Muscle layer of duodenum (tissue), 2 donors: Measurements from ENCODE around the gene MRPS6.

Source experiments
- H3K27ac ChIP-seq: one replicate; pipeline ENCODE4 v1.7.0; 2013; ENCODE audit warnings: mild to moderate bottlenecking, low read length
- H3K27me3 ChIP-seq: one replicate; pipeline ENCODE4 v1.7.0; 2013; ENCODE audit warnings: low read depth, mild to moderate bottlenecking, control low read depth, low read length
- H3K36me3 ChIP-seq, 2 donors: one replicate each; pipeline ENCODE4 v1.7.0; 2013; ENCODE audit warnings: low read length in 2 of 2, control low read depth in 1 of 2, mild to moderate bottlenecking in 1 of 2; ENCODE audit not compliant: insufficient read depth in 2 of 2, control insufficient read depth in 1 of 2
- H3K4me1 ChIP-seq, 2 donors: one replicate each; pipeline ENCODE4 v1.7.0; 2013; ENCODE audit warnings: low read length in 2 of 2, mild to moderate bottlenecking in 2 of 2, control low read depth in 1 of 2, moderate library complexity in 1 of 2; ENCODE audit not compliant: insufficient read depth in 2 of 2, control insufficient read depth in 1 of 2
- H3K4me3 ChIP-seq, 2 donors: one replicate each; pipeline ENCODE4 v1.7.0; 2013; ENCODE audit warnings: low read length in 2 of 2, low read depth in 1 of 2, mild to moderate bottlenecking in 1 of 2
- H3K9me3 ChIP-seq, 2 donors: one replicate each; pipeline ENCODE4 v1.7.0; 2013; ENCODE audit warnings: low read length in 2 of 2, control low read depth in 1 of 2, mild to moderate bottlenecking in 1 of 2; ENCODE audit not compliant: control insufficient read depth in 1 of 2
- donor health status: healthy.

The MRPS6 gene

DNA sequence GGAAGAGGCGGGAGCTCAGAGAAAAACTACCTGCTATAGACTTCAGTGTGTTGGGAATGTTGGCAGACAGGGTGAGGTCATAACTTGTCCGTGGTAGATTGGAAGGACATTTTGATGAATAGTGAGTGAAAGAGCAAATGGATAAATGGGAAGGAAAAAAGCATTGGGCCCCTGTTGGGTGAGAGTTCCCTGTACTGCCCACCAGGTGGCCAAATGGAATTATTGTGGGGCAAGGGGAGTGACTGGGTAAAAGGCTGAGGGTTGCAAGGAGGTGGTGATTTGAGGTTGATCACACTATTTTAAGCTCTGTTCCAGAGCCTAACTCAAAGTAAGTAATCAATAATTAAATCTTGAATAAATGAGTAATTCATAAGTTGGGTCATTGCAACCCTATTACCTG is 60.4 kb downstream of the MRPS6 start:
- H3K9me3 ChIP-seq, result no peaks in the 10 kb centered on the region
- no peak overlapping the region for H3K27ac ChIP-seq
- peaks cover 17 to 35% of the 10 kb centered on the region in 2 donors for H3K4me1 ChIP-seq
- H3K4me3 ChIP-seq, result no peak overlapping the region
- no peaks in the 10 kb centered on the region for H3K27me3 ChIP-seq
- H3K36me3 ChIP-seq, result peaks cover 0 to 15% of the 10 kb centered on the region in 2 donors

DNA sequence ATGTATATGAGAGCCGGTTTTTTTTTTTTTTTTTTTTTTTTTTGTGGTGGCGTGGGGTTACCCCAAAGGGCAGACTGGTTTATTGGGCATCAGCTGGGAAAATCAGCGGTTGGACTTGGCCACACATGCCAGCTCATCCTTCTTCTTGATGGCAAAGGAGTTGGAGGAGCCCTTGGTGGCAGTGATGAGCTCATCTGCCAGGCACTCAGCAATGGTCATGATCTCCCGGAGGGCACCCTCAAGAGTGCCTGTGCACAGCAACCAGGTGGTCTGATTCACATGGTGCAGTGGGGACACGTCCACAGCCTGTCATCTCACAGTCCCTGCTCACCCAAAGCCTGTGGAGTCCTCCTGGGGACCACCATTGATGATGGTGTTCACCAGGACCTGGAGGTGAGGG is 62.0 kb downstream of the MRPS6 start:
- Histone ChIP-seq H3K27me3 (no peaks in the 10 kb centered on the region), H3K27ac (no peak overlapping the region), H3K4me3 (no peak overlapping the region), H3K9me3 (no peaks in the 10 kb centered on the region), H3K4me1 (peaks cover 8 to 22% of the 10 kb centered on the region in 2 donors), H3K36me3 (peaks cover 0 to 15% of the 10 kb centered on the region in 2 donors)

DNA sequence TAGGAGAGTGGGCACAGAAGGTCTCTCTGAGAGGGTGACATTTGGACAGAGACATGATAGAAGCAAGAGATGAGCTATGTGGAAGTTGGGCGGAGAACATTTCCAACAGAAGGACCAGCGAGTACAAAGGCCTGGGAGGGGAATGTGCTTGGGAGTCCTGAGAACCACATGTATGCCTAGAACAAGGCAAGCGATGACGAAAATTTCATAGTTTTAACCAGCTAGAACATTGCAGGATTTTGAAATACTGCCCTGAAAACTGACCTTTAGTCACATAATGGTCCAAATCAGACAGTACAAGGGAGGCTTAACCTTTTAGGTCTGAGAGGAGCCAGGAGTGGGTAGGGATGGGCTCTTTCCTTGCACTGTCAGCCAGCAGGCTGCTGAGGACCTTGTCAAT is 68.0 kb downstream of the MRPS6 start:
- H3K27me3 ChIP-seq, result no peaks in the 10 kb centered on the region
- no peaks in the 10 kb centered on the region for H3K9me3 ChIP-seq
- H3K27ac ChIP-seq, result no peak overlapping the region
- no peak overlapping the region for H3K4me3 ChIP-seq
- H3K4me1 ChIP-seq, result peaks cover 0 to 4% of the 10 kb centered on the region in 2 donors
- H3K36me3 ChIP-seq, result peaks cover 6 to 13% of the 10 kb centered on the region in 2 donors

DNA sequence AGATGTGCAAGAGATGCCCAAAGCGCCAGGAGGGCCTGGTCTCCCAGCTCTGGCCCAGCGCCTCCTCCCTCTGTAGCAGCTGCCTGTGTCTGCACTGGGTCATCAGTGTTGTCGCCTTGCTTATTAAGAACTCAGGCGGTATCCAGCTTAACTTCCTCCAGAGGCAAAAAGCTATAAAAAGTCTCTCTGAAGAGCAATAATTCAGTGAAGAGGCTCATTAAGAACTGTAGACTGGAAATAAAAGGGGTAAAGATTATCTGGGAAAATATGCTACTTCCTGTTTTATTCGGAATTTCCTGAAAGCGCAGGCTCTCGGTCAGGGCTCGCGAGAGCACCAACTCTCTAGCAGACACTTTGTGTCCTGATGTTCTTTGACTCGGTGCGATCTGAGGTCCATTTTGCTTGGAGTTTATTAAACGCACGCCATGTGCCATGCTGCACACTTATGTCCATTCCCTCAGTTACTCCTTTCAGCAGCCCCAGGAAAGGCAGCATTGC is 70.4 kb downstream of the MRPS6 start:
- H3K27me3 ChIP-seq, result no peaks in the 10 kb centered on the region
- H3K27ac ChIP-seq, result no peak overlapping the region
- no peak overlapping the region for H3K4me3 ChIP-seq
- H3K9me3 ChIP-seq, result no peaks in the 10 kb centered on the region
- H3K4me1 ChIP-seq, result peaks cover 0 to 16% of the 10 kb centered on the region in 2 donors
- peaks cover 6 to 8% of the 10 kb centered on the region in 2 donors for H3K36me3 ChIP-seq

DNA sequence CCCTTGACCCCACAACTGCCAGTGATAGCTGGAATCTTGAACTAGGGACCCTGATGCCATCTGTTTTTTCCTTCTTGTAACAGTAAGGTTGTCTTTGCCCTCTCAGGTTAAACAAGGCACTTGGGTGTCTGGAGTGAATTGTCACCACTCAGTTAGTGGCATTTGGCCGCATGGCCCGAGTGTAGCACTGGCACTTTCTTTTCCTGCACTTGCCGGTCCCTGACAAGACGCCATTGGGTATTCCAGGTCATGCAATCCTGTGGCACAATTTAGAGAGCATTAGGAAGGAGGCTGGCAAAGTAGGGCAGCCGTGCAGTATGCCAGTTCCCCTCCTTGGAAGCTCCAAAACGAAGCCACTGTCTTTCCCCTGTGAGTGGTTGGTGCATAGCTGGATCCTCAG is 70.8 kb downstream of the MRPS6 start:
- Histone ChIP-seq H3K4me3 (no peak overlapping the region), H3K4me1 (peaks cover 0 to 16% of the 10 kb centered on the region in 2 donors), H3K27me3 (no peaks in the 10 kb centered on the region), H3K36me3 (peaks cover 6 to 8% of the 10 kb centered on the region in 2 donors), H3K27ac (no peak overlapping the region), H3K9me3 (no peaks in the 10 kb centered on the region)

DNA sequence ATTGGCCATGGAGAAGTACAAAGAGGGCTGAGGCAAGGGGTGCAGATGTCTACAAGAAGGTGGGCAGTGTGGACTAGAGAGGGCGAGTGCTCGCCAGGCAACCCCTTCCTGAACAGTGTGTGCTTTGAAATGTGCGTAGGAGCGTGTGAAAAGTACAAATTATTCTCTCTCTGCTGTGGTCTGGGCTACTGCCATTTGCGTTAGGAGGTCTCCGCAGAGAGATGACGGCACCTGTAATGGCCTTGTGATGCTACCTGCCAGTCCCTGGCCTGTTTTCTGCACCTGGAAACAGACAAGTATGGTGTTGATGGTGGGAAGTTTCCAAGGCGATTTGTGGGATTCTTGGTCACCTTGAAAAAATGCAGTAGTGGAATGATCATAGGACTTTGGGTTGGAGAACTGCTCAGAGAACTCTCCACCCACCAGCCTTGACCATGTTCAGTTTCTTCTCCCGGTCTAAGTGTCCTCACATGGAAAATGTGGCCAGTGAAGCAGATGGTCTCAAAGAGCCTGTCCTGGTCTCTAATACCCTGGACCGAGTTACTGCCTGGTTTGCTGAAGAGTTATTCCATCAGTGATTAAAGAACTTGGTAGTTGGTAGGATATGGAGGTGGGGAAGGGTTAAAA is 74.5 kb downstream of the MRPS6 start:
- Histone ChIP-seq H3K4me3 (no peak overlapping the region), H3K27me3 (no peaks in the 10 kb centered on the region), H3K36me3 (peaks cover 0 to 7% of the 10 kb centered on the region in 2 donors), H3K27ac (no peak overlapping the region), H3K4me1 (peaks cover 0 to 21% of the 10 kb centered on the region in 2 donors), H3K9me3 (no peaks in the 10 kb centered on the region)

DNA sequence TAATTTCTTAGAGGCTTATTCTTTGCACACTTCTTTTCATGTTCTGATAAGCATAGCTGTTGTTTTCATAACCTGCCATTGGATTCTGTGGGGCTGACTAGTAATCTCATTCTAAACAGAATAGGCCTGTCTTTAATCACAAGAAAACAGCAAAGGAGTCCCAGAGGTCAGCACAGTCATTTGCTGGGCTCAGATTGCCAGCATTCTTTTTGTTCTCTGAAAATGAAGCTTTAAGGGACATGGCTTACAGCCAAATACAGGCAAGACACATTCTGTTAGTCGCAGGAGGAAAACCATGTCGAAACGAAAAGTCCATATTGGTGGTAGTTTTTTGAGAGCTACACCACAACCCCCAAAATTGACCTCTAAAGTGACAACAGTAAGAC is 75.0 kb downstream of the MRPS6 start:
- no peak overlapping the region for H3K4me3 ChIP-seq
- H3K36me3 ChIP-seq, result peaks cover 0 to 2% of the 10 kb centered on the region in 2 donors
- peaks cover 0 to 21% of the 10 kb centered on the region in 2 donors for H3K4me1 ChIP-seq
- no peaks in the 10 kb centered on the region for H3K27me3 ChIP-seq
- H3K27ac ChIP-seq, result no peak overlapping the region
- no peaks in the 10 kb centered on the region for H3K9me3 ChIP-seq

DNA sequence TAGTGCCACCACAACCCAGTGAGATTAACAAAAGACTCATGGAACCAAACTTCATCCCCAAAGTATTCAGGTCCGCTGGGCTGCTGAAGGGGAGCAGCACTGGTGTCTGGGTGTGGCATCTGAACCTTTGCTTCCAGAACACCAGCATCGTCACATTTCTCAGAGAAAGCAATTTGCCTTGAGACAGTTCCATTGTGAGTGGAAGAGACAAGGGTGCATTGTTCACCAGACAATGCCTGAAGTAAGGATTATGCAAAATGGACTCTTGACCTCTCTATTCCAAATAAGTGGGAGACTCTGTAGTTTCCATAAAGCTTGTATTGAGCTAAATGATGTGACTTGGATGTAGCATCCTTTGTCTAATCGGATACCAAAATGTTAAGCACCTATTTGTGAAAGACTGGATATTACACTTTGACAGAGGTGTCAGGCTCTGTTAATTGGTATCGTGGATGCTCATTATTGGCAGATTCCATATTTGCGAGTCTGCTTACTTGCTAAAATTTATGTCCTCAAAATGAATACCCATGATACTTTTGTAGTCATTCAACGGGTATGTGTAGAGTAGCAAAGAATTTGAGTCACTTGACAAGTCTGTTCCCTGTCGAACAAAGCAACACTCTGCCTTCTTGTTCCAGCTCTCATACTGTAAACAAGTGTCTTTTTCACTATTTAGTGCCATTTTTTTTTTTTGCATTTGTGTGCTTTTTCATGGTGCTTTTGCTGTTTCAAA is 75.6 kb downstream of the MRPS6 start:
- H3K27ac ChIP-seq, result no peak overlapping the region
- no peaks in the 10 kb centered on the region for H3K27me3 ChIP-seq
- no peaks in the 10 kb centered on the region for H3K9me3 ChIP-seq
- H3K36me3 ChIP-seq, result no peaks in the 10 kb centered on the region
- H3K4me3 ChIP-seq, result no peak overlapping the region
- peaks cover 0 to 21% of the 10 kb centered on the region in 2 donors for H3K4me1 ChIP-seq

DNA sequence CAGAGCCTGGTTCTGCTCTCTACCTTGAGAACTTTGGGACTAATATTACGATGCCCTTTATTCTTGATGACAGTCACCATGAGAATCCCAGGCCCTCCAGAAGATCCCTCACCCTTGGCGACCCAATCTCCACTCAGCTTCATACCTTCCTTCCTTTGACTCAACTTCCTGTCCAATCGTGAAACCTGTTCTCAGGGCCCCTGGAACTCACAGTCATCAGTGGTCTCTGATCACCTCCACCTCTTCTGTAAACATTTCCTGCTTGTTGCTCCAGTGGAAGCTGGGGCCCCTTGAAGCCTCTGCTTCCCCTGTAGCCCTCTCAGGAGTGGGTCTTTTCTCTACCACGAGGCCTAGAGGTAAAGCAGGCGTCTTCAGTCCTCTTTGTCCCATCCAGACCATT is 79.1 kb downstream of the MRPS6 start:
- Histone ChIP-seq H3K27me3 (no peaks in the 10 kb centered on the region), H3K9me3 (no peaks in the 10 kb centered on the region), H3K4me1 (peaks cover 0 to 19% of the 10 kb centered on the region in 2 donors), H3K4me3 (no peak overlapping the region), H3K27ac (no peak overlapping the region), H3K36me3 (no peaks in the 10 kb centered on the region)

DNA sequence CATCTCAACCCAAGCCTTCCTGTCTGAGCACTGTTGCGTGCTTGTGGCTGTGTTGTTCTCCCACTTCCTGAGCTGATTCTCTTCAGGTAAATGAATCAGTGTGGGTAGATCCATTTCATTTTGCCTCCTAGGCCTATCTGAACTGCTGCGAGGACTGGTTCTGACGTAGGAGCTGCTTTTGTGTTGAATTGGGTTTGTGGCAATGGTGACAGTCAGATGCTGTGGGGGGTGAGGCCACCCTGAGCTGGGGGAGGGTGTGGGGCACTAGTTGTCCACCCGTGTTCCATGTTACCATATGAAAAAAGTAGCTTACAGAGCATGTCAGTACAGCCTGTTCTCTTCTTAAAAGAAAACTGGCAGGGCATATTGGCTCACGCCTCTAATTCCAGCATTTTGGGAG is 81.5 kb downstream of the MRPS6 start:
- H3K27me3 ChIP-seq, result no peaks in the 10 kb centered on the region
- no peak overlapping the region for H3K27ac ChIP-seq
- no peak overlapping the region for H3K4me3 ChIP-seq
- H3K9me3 ChIP-seq, result no peaks in the 10 kb centered on the region
- peaks cover 0 to 8% of the 10 kb centered on the region in 2 donors for H3K36me3 ChIP-seq
- H3K4me1 ChIP-seq, result peaks cover 0 to 8% of the 10 kb centered on the region in 2 donors

DNA sequence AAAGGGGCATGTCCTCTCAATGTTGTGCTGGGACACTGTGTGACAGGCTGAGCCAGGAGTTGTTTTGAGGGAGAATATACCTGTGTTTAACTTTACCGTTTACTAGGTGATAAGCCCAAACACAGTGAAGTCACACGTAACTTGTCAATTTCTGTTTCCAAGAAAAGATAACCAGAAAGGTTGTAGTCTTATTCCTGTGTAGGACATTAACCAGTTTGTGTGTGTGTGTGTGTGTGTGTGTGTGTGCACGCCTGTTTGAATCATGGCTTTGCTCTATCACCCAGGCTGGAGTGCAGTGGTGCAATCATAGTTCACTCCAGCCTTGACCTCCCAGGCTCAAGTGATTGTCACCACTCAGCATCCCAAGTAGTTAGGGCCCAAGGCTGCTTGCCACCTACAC is 83.6 kb downstream of the MRPS6 start:
- H3K4me1 ChIP-seq, result no peaks in the 10 kb centered on the region
- H3K27ac ChIP-seq, result no peak overlapping the region
- no peak overlapping the region for H3K4me3 ChIP-seq
- peaks cover 0 to 11% of the 10 kb centered on the region in 2 donors for H3K36me3 ChIP-seq
- H3K9me3 ChIP-seq, result peaks cover 0 to 4% of the 10 kb centered on the region in 2 donors
- H3K27me3 ChIP-seq, result no peaks in the 10 kb centered on the region
